ENCODE measurements around the gene CIRBP. TPM values are rescaled to one million over a fixed set of nuclear protein-coding genes. Genes with fewer than 3 reads are reported as not detected.

CIRBP gene
- total RNA-seq, 3 donors from 2014 or later (not counting 1 experiment from before 2014, with no cell fraction given) = 410 to 454 (median 440) TPM

GRCh38 chr19:1265615-1266128 lies 3.5 kb upstream of the CIRBP start:
- H3K9me3 Mint-ChIP-seq = no peaks in the 10 kb centered on the region
- H3K27ac Mint-ChIP-seq = peak overlapping the region; percentile 21 to 97
- H3K9me3 ChIP-seq (ENCODE audit: control insufficient read depth, insufficient read depth, low read length) = no peaks in the 10 kb centered on the region
- H3K4me1 Mint-ChIP-seq = peaks cover 50 to 67% of the 10 kb centered on the region in 2 donors
- H3K4me3 ChIP-seq (ENCODE audit: low read length) = peak overlapping the region; percentile 28
- peak overlapping the region; percentile 70 for H3K27ac ChIP-seq (ENCODE audit: low read length)
- 34% methylated on average over 25 of the region's 28 CpGs for WGBS (ENCODE audit: insufficient coverage)
- DNase-seq (peak; percentile 64 to 69), ATAC-seq (peak in 1 of 3 donors; percentile 12)
- peaks cover 80% of the 10 kb centered on the region for H3K4me1 ChIP-seq (ENCODE audit: control insufficient read depth, insufficient read depth, low read length)
- H3K27me3 Mint-ChIP-seq (ENCODE audit: low read depth in 2 of 2) = no peaks in the 10 kb centered on the region
- H3K4me3 Mint-ChIP-seq = peak overlapping the region; percentile 72
- peaks cover 5% of the 10 kb centered on the region for H3K36me3 ChIP-seq (ENCODE audit: control insufficient read depth, insufficient read depth, low read length)
- TF ChIP-seq, protein P1, sequence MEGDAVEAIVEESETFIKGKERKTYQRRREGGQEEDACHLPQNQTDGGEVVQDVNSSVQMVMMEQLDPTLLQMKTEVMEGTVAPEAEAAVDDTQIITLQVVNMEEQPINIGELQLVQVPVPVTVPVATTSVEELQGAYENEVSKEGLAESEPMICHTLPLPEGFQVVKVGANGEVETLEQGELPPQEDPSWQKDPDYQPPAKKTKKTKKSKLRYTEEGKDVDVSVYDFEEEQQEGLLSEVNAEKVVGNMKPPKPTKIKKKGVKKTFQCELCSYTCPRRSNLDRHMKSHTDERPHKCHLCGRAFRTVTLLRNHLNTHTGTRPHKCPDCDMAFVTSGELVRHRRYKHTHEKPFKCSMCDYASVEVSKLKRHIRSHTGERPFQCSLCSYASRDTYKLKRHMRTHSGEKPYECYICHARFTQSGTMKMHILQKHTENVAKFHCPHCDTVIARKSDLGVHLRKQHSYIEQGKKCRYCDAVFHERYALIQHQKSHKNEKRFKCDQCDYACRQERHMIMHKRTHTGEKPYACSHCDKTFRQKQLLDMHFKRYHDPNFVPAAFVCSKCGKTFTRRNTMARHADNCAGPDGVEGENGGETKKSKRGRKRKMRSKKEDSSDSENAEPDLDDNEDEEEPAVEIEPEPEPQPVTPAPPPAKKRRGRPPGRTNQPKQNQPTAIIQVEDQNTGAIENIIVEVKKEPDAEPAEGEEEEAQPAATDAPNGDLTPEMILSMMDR (IDR thresholded peaks at IDR 0.05) = no peak
- no peaks in the 10 kb centered on the region for H3K36me3 Mint-ChIP-seq
- no peaks in the 10 kb centered on the region for H3K27me3 ChIP-seq (ENCODE audit: control insufficient read depth, insufficient read depth, low read length)
- intact Hi-C loops (cut with micrococcal nuclease) = loop anchor here (1.0 kb wide), 2 partner anchors 16 to 21 kb away; no protein-coding TSS in a partner anchor

- H3K4me1 Mint-ChIP-seq = peaks cover 53 to 67% of the 10 kb centered on the region in 2 donors
- intact Hi-C loops (cut with micrococcal nuclease) = loop anchor here (1.0 kb wide), 2 partner anchors 17 to 22 kb away; no protein-coding TSS in a partner anchor
- peak overlapping the region; percentile 28 for H3K4me3 ChIP-seq (ENCODE audit: low read length)
Measured at GRCh38 chr19:1266129-1266915, 2.8 kb upstream of the CIRBP start.

DNA sequence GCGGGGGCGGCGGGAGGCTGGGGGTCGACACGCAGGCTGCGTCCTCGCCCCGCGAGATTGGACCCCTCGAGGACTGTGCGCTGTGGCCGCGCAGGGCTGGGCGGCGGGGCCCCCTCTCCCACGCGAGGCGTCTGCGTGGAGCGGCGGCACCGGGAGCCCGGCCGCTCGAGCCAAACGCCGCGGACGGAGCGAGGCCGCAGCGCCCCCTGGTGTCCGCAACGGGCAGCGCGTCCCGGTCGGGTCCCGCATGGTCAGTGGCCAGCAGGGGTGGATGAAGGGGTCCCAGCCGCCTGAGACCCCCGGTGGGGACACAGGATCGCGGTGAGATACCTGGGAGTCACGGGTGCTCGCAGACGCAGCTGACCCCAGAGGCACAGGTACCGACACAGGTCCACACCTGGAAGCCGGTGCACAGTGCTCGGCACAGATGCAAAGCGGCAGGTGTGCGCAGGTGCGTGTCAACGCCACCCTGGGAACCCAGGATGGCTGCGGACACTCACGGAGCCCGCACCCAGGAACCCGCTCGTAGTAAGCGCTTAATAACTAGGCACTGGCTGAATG lies 2.1 kb upstream of the CIRBP start:
- Histone ChIP-seq H3K4me3 (ENCODE audit: low read length) (peak overlapping the region; percentile 12), H3K4me1 (ENCODE audit: control insufficient read depth, insufficient read depth, low read length) (peaks cover 83% of the 10 kb centered on the region), H3K36me3 (ENCODE audit: control insufficient read depth, insufficient read depth, low read length) (peaks cover 19% of the 10 kb centered on the region), H3K27ac (ENCODE audit: low read length) (peak overlapping the region; percentile 70), H3K9me3 (ENCODE audit: control insufficient read depth, insufficient read depth, low read length) (no peaks in the 10 kb centered on the region), H3K27me3 (ENCODE audit: control insufficient read depth, insufficient read depth, low read length) (no peaks in the 10 kb centered on the region)
- intact Hi-C loops (cut with micrococcal nuclease) = loop anchor here (1.0 kb wide), 2 partner anchors 18 to 23 kb away; no protein-coding TSS in a partner anchor
- Mint-ChIP-seq H3K4me3 (peak overlapping the region; percentile 73), H3K27ac (peak overlapping the region; percentile 94 to 97), H3K9me3 (no peaks in the 10 kb centered on the region), H3K27me3 (ENCODE audit: low read depth in 2 of 2) (no peaks in the 10 kb centered on the region), H3K36me3 (no peaks in the 10 kb centered on the region), H3K4me1 (peaks cover 53 to 67% of the 10 kb centered on the region in 2 donors)
- TF ChIP-seq, protein P1 (IDR thresholded peaks at IDR 0.05) = peak; percentile 99
- DNase-seq = peak; percentile 82 to 88
- ATAC-seq = peak; percentile 16 to 49 (median 33)
- under 1% methylated on average over 59 of the region's 59 CpGs for WGBS (ENCODE audit: insufficient coverage)

More at GRCh38 chr19:1266129-1266915, 2.8 kb upstream of the CIRBP start:
- Histone ChIP-seq H3K36me3 (ENCODE audit: control insufficient read depth, insufficient read depth, low read length) (peaks cover 12% of the 10 kb centered on the region), H3K4me1 (ENCODE audit: control insufficient read depth, insufficient read depth, low read length) (peaks cover 83% of the 10 kb centered on the region), H3K9me3 (ENCODE audit: control insufficient read depth, insufficient read depth, low read length) (no peaks in the 10 kb centered on the region), H3K27me3 (ENCODE audit: control insufficient read depth, insufficient read depth, low read length) (no peaks in the 10 kb centered on the region), H3K27ac (ENCODE audit: low read length) (peak overlapping the region; percentile 70)
- Mint-ChIP-seq H3K36me3 (no peaks in the 10 kb centered on the region), H3K9me3 (no peaks in the 10 kb centered on the region), H3K27me3 (ENCODE audit: low read depth in 2 of 2) (no peaks in the 10 kb centered on the region), H3K27ac (peak overlapping the region; percentile 21 to 97), H3K4me3 (peak overlapping the region; percentile 72)
- ATAC-seq (peak; percentile 41 to 66 (median 53)), DNase-seq (peak; percentile 89 to 91)
- TF ChIP-seq, protein P1 (IDR thresholded peaks at IDR 0.05) = no peak
- 2% methylated on average over 84 of the region's 84 CpGs for WGBS (ENCODE audit: insufficient coverage)
